CD4-positive, alpha-beta T cell treated with Interleukin-2 at 100 ng/mL for 4 hours (primary cell): Measurements from ENCODE around the gene BIRC7.

Source experiments
- DNase-seq: peaks from one replicate; pipeline ENCODE4 v3.0.0-alpha.2; 2020; ENCODE audit warnings: low spot score

The BIRC7 gene

GRCh38 chr20:63235399-63235983 is at the start of gene BIRC7:
TSS of gene BIRC7 (plus strand) at chr20:63235905. CDS start at chr20:63236097, 192 bp downstream.
- DNase-seq = no peak

- no peak for DNase-seq
Measured at GRCh38 chr20:63186084-63186483, 49.6 kb upstream of the BIRC7 start.

- DNase-seq = no peak
Measured at GRCh38 chr20:63186528-63187316, 49.0 kb upstream of the BIRC7 start.

- no peak for DNase-seq
Measured at GRCh38 chr20:63187338-63188158, 48.2 kb upstream of the BIRC7 start.

- DNase-seq = no peak
Measured at GRCh38 chr20:63188159-63188442, 47.6 kb upstream of the BIRC7 start.

GRCh38 chr20:63188641-63189321 is 46.9 kb upstream of the BIRC7 start:
- DNase-seq = no peak

- DNase-seq = no peak
Measured at GRCh38 chr20:63189322-63189642, 46.4 kb upstream of the BIRC7 start.

GRCh38 chr20:63189846-63190559 is 45.7 kb upstream of the BIRC7 start:
- DNase-seq = no peak

GRCh38 chr20:63190828-63191227 is 44.9 kb upstream of the BIRC7 start:
- no peak for DNase-seq

- no peak for DNase-seq
Measured at GRCh38 chr20:63191400-63191799, 44.3 kb upstream of the BIRC7 start.

- no peak for DNase-seq
Measured at GRCh38 chr20:63192721-63193120, 43.0 kb upstream of the BIRC7 start.

GRCh38 chr20:63194007-63194796 is 41.5 kb upstream of the BIRC7 start:
- no peak for DNase-seq

GRCh38 chr20:63194797-63195173 is 40.9 kb upstream of the BIRC7 start:
- no peak for DNase-seq

GRCh38 chr20:63196768-63197470 is 38.8 kb upstream of the BIRC7 start:
- DNase-seq = no peak

- DNase-seq = no peak
Measured at GRCh38 chr20:63198606-63199005, 37.1 kb upstream of the BIRC7 start.

- DNase-seq = no peak
Measured at GRCh38 chr20:63202021-63202420, 33.7 kb upstream of the BIRC7 start.

GRCh38 chr20:63202811-63203526 is 32.7 kb upstream of the BIRC7 start:
- DNase-seq = no peak

- DNase-seq = no peak
Measured at GRCh38 chr20:63204362-63204761, 31.3 kb upstream of the BIRC7 start.

GRCh38 chr20:63205896-63206295 is 29.8 kb upstream of the BIRC7 start:
- DNase-seq = no peak

GRCh38 chr20:63206878-63207277 is 28.8 kb upstream of the BIRC7 start:
- no peak for DNase-seq
